Activated CD4-positive, alpha-beta memory T cell treated with anti-CD3 and anti-CD28 coated beads, Interleukin-2, amount 10 ng/mL, durations not matched to agents 7 days and 5 days (primary cell): ENCODE results near the gene KLF13. TPM values are rescaled to one million over a fixed set of nuclear protein-coding genes. Genes with fewer than 3 reads are reported as not detected.
A peak's percentile ranks its signal among the peaks of the same experiment; 100 is the strongest.

Experiments
- CTCF ChIA-PET: fragments of 350-600 bp; sonication (Branson Sonifier 250); formaldehyde crosslinking; loops from one replicate; lab custom pipeline; 2021; ENCODE audit warnings: antibody characterized with exemption, inconsistent platforms; lab: Charles Lee
- POLR2A ChIA-PET: fragments of 350-600 bp; sonication (Branson Sonifier 250); formaldehyde crosslinking; loops from one replicate; lab custom pipeline; 2021; ENCODE audit warnings: antibody characterized with exemption; lab: Charles Lee
- DNase-seq: peaks from one replicate; pipeline ENCODE4 v3.0.0-alpha.2; 2020
- H3K27ac Mint-ChIP-seq: one replicate; pipeline ENCODE4 v1.8.0; 2021; ENCODE audit warnings: mild to moderate bottlenecking, mixed read lengths
- H3K27me3 Mint-ChIP-seq: one replicate; pipeline ENCODE4 v1.8.0; 2021; ENCODE audit warnings: mixed read lengths
- H3K36me3 Mint-ChIP-seq: one replicate; pipeline ENCODE4 v1.8.0; 2021; ENCODE audit warnings: low read depth, mixed read lengths
- H3K4me1 Mint-ChIP-seq: one replicate; pipeline ENCODE4 v1.8.0; 2021; ENCODE audit warnings: mixed read lengths
- H3K4me3 Mint-ChIP-seq: one replicate; pipeline ENCODE4 v1.8.0; 2021; ENCODE audit warnings: mild to moderate bottlenecking, mixed read lengths
- H3K9me3 Mint-ChIP-seq: one replicate; pipeline ENCODE4 v1.8.0; 2021; ENCODE audit warnings: mixed read lengths
- total RNA-seq, 2 experiments: library from RNA; stranded (reverse); gene quantifications; one replicate each; pipeline ENCODE4 v1.2.3, GENCODE V29; 2021

KLF13 gene
- 100 to 1,000 TPM; 199 TPM for total RNA-seq

- H3K4me3 Mint-ChIP-seq: peak within 1 kb of the TSS; percentile 88
- H3K9me3 Mint-ChIP-seq: peaks cover 3% of the 10 kb centered on the region
- DNase-seq: peak; percentile 100
- H3K36me3 Mint-ChIP-seq: peaks cover 34% of the 10 kb centered on the region
- CTCF ChIA-PET: interaction anchor here (0.8 to 4.0 kb wide), 13 partner anchors 35 to 162 kb away, joined by 3 to 14 read pairs (median 4); no protein-coding TSS in a partner anchor
- POLR2A ChIA-PET: interaction anchor here (0.6 to 7.5 kb wide), 39 partner anchors 10 to 163 kb away, joined by 3 to 170 read pairs (median 5); no protein-coding TSS in a partner anchor
- H3K27me3 Mint-ChIP-seq: no peaks in the 10 kb centered on the region
- H3K4me1 Mint-ChIP-seq: peaks cover 44% of the 10 kb centered on the region
- peak within 1 kb of the TSS; percentile 97 for H3K27ac Mint-ChIP-seq
Measured at GRCh38 chr15:31326156-31326874, at the start of gene KLF13. Gene KLF13, plus strand, starts transcription at chr15:31326835. Its CDS starts 378 bp downstream, at chr15:31327213.

DNA sequence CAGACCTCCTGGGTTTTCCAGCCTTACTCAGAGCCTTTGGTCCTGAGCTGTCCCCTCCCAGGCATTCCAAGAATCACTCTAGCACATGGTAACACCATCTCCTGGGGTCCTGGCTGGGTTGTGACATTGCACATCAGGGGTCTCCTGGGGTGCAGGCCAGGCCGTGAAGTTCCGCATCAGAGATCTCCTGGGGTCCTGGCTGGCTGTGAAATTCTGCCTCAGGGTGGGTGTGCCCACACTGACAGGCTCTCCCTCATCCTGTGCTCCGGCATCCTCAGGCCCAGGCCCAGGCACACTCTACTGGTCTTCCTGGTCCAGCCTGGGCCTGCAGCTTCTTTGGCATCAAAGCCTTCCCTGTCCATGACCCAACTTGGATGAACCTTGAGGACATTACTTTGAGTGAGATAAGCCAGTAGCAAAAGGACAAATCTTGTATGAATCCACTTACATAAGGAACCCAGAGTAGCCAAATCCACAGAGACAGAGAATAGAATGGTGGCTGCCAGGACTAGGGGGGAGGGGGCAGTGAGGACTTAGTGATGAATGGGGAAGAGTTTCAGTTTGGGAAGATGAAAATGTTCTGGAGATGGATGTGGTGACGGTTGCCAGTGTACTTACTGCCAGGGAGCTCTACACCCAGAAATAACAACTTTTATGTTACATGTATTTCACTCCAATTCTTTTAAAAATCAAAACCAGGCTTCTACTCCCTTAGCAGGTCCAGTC is 49.1 kb upstream of the KLF13 start:
- ChIA-PET POLR2A (no interaction called here), CTCF (no interaction called here)
- peaks cover 11% of the 10 kb centered on the region for H3K4me1 Mint-ChIP-seq
- H3K27ac Mint-ChIP-seq: no peak overlapping the region
- H3K36me3 Mint-ChIP-seq: no peaks in the 10 kb centered on the region
- no peaks in the 10 kb centered on the region for H3K9me3 Mint-ChIP-seq
- H3K27me3 Mint-ChIP-seq: peaks cover 3% of the 10 kb centered on the region
- no peak overlapping the region for H3K4me3 Mint-ChIP-seq
- no peak for DNase-seq

- Mint-ChIP-seq H3K9me3 (no peaks in the 10 kb centered on the region), H3K4me1 (peaks cover 10% of the 10 kb centered on the region), H3K27ac (no peak overlapping the region), H3K36me3 (no peaks in the 10 kb centered on the region), H3K4me3 (no peak overlapping the region), H3K27me3 (peaks cover 3% of the 10 kb centered on the region)
- ChIA-PET POLR2A (no interaction called here), CTCF (no interaction called here)
- peak; percentile 9 for DNase-seq
Measured at GRCh38 chr15:31278061-31278445, 48.6 kb upstream of the KLF13 start.

DNA sequence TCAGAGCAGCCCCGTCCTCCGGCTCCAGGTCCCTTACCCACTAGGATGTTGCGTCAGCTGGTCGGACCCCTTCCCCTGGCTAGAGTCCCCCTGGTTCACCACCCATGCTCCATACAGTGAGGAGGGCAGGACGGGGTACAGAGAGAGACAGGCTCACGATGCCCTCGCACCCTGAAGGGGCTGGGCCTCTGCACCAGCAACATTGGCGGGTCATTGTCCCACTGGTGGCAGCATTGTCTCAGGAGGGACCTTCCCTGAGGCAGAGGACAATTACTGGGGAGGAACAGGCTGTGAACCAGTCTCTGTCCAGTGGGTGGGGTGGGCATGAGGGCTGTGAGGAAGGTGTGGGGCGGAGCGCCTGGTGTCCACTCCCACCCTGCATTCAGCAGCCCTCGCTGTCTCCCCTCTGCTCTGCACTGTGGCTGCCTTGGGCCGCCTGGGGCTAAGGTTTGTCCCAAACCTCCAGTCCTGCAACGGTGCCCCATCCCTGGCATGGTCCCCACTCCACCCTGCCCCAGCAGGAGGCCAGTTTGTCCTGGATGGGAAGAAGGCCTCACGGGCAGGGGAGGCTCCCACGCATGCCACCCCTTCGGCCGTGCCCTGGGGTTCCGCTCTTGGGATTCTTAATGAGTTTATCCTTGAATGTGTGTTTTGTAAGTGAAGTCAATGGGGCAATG is 48.0 kb upstream of the KLF13 start:
- CTCF ChIA-PET: no interaction called here
- no peak overlapping the region for H3K27ac Mint-ChIP-seq
- POLR2A ChIA-PET: interaction anchor here (1.5 kb wide), 1 partner anchor 48 kb away, joined by 3 read pairs; the partner anchor contains the start of gene KLF13

GRCh38 chr15:31279221-31280045 is 47.2 kb upstream of the KLF13 start:
- Mint-ChIP-seq H3K27me3 (peaks cover 11% of the 10 kb centered on the region), H3K36me3 (no peaks in the 10 kb centered on the region), H3K9me3 (no peaks in the 10 kb centered on the region), H3K4me1 (peaks cover 4% of the 10 kb centered on the region), H3K4me3 (no peak overlapping the region), H3K27ac (no peak overlapping the region)
- peak; percentile 8 for DNase-seq
- ChIA-PET POLR2A (interaction anchor here (1.5 kb wide), 1 partner anchor 47 kb away, joined by 3 read pairs; the partner anchor contains the start of gene KLF13), CTCF (no interaction called here)

More for the DNA sequence above, 48.0 kb upstream of the KLF13 start:
- Mint-ChIP-seq H3K4me1 (peaks cover 8% of the 10 kb centered on the region), H3K27me3 (peaks cover 5% of the 10 kb centered on the region), H3K4me3 (no peak overlapping the region), H3K36me3 (no peaks in the 10 kb centered on the region), H3K9me3 (no peaks in the 10 kb centered on the region)
- DNase-seq: peak; percentile 7

DNA sequence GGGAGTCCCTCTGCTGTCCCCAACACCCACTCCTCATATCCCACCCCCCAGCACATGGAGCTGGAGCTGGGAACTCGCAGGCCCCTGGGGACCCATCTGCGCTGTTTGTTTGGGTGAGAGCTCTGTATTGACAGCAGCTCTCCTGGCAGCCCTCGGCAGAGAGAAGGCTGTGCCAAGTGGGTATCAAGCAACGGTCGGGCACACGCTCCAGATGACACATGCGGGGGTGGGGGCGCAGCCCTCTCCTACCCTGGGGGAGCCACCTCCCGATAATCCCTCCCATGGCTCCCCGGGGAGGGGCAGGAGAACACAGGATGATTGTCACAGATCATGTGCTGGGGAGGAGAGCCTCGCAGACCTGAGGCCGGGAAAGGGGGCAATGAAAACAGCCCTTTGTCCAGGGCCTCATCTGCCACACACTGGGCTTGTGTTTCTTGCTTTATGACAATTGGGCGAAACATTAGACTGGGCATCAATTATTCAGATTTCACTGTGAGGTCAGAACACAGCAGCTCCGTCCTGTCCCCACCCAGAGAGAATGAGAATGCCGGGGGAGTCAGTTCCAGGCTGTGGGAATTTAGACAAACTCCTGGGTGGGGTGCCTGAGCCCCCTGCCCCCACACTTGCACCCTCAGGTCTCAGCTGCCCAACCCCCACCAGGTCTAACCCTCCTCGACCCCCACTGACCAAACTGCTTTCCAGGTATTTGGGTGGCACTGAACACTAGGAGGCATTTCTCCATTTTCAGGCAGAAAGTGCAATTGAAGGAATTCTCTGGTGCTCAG is 46.4 kb upstream of the KLF13 start:
- H3K4me1 Mint-ChIP-seq: no peaks in the 10 kb centered on the region
- H3K36me3 Mint-ChIP-seq: no peaks in the 10 kb centered on the region
- ChIA-PET POLR2A (interaction anchor here (1.5 kb wide), 1 partner anchor 46 kb away, joined by 3 read pairs; the partner anchor contains the start of gene KLF13), CTCF (no interaction called here)
- peaks cover 11% of the 10 kb centered on the region for H3K27me3 Mint-ChIP-seq
- no peak for DNase-seq
- H3K9me3 Mint-ChIP-seq: no peaks in the 10 kb centered on the region
- H3K4me3 Mint-ChIP-seq: no peak overlapping the region
- no peak overlapping the region for H3K27ac Mint-ChIP-seq

- Mint-ChIP-seq H3K4me1 (no peaks in the 10 kb centered on the region), H3K36me3 (no peaks in the 10 kb centered on the region), H3K27ac (no peak overlapping the region), H3K9me3 (no peaks in the 10 kb centered on the region), H3K4me3 (no peak overlapping the region), H3K27me3 (peaks cover 14% of the 10 kb centered on the region)
- ChIA-PET CTCF (no interaction called here), POLR2A (interaction anchor here (0.9 kb wide), 1 partner anchor 12 kb away, joined by 3 read pairs; no protein-coding TSS in a partner anchor)
- DNase-seq: no peak
Measured at GRCh38 chr15:31280831-31281216, 45.8 kb upstream of the KLF13 start.

DNA sequence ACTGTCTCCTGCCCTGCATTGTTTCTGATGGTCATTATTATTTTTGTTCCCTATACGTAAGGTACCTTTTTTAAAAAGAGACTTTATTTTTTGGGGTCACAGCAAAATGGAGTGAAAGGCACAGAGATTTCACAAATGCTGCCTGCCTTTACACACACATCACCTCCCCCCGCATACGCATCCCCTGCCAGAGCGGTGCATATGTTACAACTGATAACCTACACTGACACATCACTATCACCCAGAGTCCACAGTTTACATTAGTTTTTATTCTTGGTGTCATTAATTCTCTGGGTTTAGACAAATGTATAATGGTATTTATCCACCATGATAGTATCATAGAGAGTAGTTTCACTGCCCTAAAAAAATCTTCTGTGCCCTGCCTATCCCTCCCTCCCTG is 43.6 kb upstream of the KLF13 start:
- H3K4me3 Mint-ChIP-seq: no peak overlapping the region
- no peak overlapping the region for H3K27ac Mint-ChIP-seq
- peaks cover 5% of the 10 kb centered on the region for H3K9me3 Mint-ChIP-seq
- no peak for DNase-seq
- ChIA-PET CTCF (no interaction called here), POLR2A (no interaction called here)
- H3K36me3 Mint-ChIP-seq: no peaks in the 10 kb centered on the region
- peaks cover 25% of the 10 kb centered on the region for H3K27me3 Mint-ChIP-seq
- no peaks in the 10 kb centered on the region for H3K4me1 Mint-ChIP-seq

DNA sequence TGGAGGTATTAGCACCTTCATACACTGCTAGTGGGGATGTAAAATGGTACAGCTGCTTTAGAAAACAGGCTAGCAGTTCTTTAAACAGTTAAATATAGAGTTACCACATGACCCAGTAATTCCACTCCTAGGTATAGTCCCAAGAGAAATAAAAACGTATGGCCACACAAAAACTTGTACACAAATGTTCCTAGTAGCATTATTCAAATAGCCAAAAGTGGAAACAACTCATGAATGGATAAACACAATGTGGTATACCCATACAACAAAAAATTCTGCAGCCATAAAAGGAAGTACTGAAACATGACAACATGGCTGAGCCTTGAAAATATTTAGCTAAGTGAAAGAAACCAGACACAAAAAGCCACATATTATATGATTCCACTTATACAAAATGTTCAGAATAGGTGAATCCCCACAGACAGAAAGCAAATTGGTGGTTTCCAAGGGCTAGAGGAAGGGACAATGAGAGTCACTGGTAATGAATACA is 40.8 kb upstream of the KLF13 start:
- CTCF ChIA-PET: no interaction called here
- no peaks in the 10 kb centered on the region for H3K36me3 Mint-ChIP-seq
- no peak for DNase-seq

DNA sequence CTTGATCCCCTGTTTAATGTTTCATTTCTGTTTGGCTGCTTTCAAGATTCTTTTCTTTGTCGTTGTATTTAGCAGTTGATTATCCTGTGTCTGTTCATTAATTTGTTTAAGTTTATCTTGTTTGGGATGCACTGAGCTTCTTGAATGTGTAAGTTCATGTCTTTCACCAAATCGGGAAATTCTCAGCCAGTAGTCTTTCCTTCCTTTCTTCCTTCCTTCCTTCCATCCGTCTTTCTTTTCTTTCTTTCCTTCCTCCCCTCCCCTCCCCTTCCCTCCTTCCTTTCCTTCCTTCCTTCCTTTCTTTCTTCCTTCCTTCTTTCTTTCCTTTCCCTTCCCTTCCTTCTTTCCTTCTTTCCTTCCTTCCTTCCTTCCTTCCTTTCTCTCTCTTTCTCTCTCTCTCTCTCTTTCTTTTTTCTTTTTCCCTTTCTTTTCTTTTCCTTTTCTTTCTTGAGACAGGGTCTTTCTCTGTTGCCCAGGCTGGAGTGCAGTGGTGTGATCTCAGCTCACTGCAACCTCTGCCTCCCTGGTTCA is 35.5 kb upstream of the KLF13 start:
- ChIA-PET CTCF (no interaction called here), POLR2A (no interaction called here)

More for the DNA sequence above, 40.8 kb upstream of the KLF13 start:
- peaks cover 34% of the 10 kb centered on the region for H3K27me3 Mint-ChIP-seq
- H3K27ac Mint-ChIP-seq: no peak overlapping the region
- H3K4me3 Mint-ChIP-seq: no peak overlapping the region
- peaks cover 8% of the 10 kb centered on the region for H3K9me3 Mint-ChIP-seq
- POLR2A ChIA-PET: interaction anchor here (1.0 kb wide), 1 partner anchor 22 kb away, joined by 3 read pairs; no protein-coding TSS in a partner anchor
- no peaks in the 10 kb centered on the region for H3K4me1 Mint-ChIP-seq

DNA sequence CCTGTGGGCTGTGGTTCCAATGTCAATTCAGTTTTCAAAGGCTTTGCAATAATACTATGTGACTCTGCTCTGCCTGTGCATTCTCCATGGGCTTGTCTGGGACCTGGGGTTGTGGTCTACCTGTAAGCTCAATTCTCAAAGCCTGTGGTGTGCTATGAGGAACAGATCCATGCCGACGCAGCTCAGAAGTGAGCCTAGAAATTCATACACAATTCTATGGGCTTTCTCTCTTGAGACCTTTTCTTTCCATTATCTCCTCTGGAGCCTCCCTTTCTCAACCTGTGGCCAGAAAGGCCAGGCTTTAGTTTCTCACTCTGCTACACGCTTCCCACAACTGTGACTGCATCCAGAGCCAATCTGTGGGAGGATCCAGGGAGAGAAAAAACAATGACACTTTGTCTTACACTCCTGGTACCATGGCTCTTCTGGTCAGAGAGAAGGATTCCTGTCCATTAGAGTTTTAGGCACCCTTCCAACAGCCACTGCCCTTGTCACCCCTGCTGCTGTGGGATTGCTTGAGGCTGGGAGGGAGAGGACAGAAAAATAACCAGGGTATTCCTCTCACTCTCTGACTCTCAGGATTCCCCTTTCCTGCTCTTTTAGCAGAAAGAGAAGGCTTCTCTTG is 34.1 kb upstream of the KLF13 start:
- ChIA-PET CTCF (no interaction called here), POLR2A (no interaction called here)
- no peak overlapping the region for H3K4me3 Mint-ChIP-seq
- peaks cover 62% of the 10 kb centered on the region for H3K27me3 Mint-ChIP-seq
- H3K4me1 Mint-ChIP-seq: no peaks in the 10 kb centered on the region
- H3K27ac Mint-ChIP-seq: no peak overlapping the region
- DNase-seq: peak; percentile 7
- H3K9me3 Mint-ChIP-seq: peaks cover 4% of the 10 kb centered on the region
- H3K36me3 Mint-ChIP-seq: no peaks in the 10 kb centered on the region

More for the DNA sequence above, 35.5 kb upstream of the KLF13 start:
- Mint-ChIP-seq H3K36me3 (no peaks in the 10 kb centered on the region), H3K9me3 (peaks cover 8% of the 10 kb centered on the region), H3K27ac (no peak overlapping the region), H3K4me1 (no peaks in the 10 kb centered on the region), H3K4me3 (no peak overlapping the region), H3K27me3 (peaks cover 59% of the 10 kb centered on the region)
- no peak for DNase-seq
